Activated CD4-positive, alpha-beta T cell treated with anti-CD3 and anti-CD28 coated beads, Interleukin-2, Interleukin-6, amounts not matched to agents 100 ng/mL and 50 ng/mL, durations not matched to agents 16 hours and 8 hours (primary cell): ENCODE data around the gene RPRML.
"Not testable (repeated sequence)": the region's sequence is repeated elsewhere in the genome, so short reads cannot be mapped to it uniquely, and the experiment has no call there.

Source experiments
- DNase-seq: peaks from one replicate; pipeline ENCODE4 v3.0.0-alpha.2; 2020

Gene RPRML

DNA sequence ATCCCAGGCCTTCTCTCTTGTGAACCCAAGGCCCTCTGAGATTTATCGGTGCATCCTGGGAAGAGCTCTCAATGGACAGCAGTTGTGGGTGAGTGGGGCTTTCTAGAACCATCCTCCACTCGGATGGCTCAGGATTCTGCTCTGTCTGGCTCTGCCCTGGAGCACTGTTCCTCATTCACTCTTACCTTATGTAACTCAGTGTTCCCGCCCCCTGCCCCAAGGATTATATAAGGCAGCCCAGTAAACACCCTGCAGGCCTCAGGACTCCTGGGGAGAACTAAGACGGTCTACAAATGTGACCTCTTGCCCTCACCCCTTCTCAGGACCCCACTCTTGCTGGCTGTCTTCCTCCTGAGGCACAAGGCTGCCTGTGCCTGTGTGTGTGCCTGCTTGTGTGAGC is 3.8 kb downstream of the RPRML start:
- DNase-seq, result no peak

GRCh38 chr17:46974086-46974485 is 5.0 kb downstream of the RPRML start:
- no peak for DNase-seq

DNA sequence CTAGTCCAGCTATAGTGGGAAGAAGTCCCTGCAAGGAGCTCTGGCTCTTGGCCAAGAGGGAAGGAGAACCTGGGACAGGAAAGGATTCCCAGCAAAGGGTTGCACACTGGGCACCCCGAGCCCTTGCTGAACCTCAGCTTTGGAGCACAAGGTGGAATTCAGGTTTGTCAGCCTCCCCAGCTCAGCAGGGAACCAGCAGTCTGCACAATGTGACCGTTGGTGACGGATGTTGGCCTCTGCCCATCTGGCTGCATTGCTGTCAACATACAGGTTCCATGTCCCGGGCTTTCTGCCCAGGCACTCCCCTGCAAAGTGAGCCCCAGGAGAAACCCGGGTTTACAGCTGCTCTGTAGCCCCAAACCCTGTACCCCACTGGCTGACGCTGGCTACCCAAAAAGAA is 6.7 kb downstream of the RPRML start:
- no peak for DNase-seq

GRCh38 chr17:46971647-46972300 is 7.3 kb downstream of the RPRML start:
- DNase-seq, result no peak

DNA sequence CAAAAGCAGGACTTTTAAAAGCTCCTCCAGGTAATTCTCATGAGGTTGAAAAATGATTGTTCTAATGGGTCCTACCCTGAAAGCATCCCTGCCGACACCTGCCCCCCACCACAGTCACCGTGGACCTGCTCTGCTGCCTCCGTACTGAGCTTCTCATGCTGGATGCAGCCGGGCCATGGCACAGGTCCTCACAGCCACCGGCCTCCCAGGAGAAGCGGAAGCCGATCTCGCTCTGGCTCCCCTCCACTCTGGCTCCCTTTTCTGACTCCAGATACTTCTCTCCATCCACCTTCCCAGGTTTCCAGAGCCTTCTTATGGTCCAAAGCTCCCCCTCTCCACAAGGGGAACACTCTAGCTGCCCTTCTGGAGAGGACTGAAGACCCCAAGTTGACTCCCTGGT is 10.2 kb downstream of the RPRML start:
- no peak for DNase-seq

DNA sequence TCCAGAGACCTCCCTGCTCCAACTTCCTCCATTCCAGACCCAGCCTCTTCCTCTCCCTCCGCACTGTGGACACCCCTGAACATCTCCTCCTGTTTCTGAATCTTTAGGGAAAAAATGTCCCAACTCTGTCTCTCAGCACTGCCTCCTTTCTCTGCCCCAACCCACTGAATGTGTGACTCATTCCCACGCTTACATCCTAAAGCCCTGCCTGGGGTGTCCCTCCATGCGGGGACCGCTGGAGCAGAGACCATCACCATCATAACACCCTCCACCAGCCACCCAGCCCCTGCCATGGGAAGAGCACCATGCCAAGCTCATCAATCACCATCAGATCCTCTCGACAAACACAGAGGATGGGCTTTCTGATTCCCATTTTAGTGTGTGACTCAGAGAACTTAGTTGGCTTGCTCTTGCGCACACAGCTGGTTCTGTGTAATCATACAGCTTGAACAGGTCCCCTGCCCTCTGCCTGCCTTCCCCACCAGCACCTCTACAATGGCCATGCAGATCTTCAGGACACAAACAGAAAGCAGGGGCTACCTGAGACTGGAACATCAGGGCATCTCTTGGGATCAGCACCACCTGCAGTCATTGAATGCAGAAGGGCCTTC is 10.7 kb downstream of the RPRML start:
- no peak for DNase-seq

DNA sequence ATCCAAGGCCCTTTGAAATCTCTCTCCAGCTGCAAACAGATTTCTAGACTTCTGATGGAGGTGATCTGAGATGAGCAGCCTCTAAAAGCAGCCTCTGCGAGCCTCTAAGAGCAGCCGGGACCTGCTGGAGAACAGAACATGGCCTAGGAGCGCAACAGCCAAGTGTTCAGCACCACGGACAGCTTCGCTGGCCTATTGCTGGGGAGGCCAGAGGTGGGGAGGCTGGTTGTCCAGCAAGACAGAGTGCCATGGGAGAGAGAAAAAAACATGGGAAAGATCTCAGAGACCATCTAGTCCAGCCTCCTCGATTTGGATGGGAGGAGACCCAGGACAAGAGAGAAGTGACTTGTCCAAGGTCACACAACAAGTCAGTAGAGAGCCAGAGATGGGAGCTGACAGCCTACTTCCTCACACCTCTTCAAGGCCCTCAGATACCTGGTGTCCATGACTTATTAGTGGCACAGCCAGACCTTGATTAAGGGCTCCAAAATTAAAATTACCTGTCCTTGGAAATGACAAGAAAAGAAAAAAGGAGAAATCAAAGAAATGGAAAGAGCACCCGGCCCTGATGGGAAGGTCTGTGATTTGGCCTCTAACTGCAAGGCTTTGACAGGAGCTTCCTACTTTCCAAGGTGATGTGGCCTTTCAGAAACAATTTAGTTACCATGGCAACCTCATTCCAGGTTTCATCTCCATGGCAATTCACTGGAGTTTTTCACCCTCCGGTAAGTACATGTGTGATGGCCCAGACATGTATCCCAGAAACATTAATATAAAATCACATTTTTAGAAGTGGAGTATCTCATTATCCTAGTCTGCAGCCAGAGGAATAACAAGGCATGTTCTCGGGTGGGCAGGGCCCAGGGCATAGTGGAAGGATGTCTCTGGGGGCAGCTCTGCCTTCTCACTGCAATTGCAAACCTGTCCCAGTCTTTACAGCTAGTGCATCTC is 14.5 kb downstream of the RPRML start:
- DNase-seq, result no peak

- DNase-seq, result no peak
Measured at GRCh38 chr17:46963571-46963970, 15.5 kb downstream of the RPRML start.

DNA sequence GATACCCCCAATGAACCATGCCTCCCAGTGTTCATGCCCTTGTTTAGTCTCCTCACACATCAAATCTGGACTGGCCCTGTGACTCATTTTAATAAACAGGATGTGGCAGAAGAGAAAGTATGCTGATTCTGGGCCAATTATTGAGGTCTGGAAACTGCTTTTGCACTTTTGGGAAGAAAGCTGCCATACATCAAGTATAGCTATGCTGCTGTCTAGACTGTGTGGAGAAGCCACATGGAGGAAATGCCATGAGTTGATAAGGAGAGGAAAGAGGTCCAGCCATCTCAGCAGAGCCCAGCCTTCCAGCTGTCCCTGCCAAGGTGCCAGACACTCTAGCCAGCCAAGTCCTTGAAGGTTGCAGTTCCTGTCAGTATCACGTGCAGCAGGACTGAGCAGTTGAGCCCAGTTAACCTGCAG is 16.7 kb downstream of the RPRML start:
- DNase-seq, result peak; percentile 56

- DNase-seq, result no peak
Measured at GRCh38 chr17:46960152-46960551, 18.9 kb downstream of the RPRML start.

DNA sequence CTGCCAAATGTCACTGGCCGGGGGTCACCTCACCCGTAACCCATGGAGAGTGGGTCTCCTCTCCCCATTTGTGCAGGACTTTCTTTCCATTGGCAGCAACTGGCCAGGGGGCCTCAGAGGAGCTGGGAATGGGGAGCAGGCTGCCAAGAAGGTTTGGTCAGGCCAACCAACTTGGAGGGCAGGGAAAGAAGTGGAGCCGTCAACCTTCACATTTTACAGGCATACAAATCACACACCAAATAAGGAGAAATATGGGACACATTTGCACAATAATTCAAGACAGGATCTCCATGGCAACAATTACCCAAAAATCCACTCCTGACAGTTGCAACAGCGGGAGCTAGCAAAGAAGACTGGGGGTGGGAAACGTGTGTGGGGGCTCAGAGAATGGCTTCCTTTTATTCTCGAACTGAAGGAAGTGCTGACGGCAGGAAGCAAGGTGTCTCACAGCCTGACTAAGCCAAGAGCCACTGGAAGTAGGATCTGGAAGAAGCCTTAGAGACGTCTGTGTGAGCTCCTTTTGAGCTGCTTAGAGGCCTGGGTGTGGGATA is 20.9 kb downstream of the RPRML start:
- no peak for DNase-seq

DNA sequence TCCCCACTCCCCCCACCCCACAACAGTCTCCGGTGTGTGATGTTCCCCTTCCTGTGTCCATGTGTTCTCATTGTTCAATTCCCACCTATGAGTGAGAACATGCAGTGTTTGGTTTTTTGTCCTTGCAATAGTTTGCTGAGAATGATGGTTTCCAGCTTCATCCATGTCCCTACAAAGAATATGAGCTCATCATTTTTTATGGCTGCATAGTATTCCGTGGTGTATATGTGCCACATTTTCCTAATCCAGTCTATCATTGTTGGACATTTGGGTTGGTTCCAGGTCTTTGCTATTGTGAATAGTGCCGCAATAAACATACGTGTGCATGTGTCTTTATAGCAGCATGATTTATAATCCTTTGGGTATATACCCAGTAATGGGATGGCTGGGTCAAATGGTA is 25.9 kb downstream of the RPRML start:
- not testable (repeated sequence) for DNase-seq

GRCh38 chr17:46952115-46952514 is 26.9 kb downstream of the RPRML start:
- DNase-seq, result no peak

DNA sequence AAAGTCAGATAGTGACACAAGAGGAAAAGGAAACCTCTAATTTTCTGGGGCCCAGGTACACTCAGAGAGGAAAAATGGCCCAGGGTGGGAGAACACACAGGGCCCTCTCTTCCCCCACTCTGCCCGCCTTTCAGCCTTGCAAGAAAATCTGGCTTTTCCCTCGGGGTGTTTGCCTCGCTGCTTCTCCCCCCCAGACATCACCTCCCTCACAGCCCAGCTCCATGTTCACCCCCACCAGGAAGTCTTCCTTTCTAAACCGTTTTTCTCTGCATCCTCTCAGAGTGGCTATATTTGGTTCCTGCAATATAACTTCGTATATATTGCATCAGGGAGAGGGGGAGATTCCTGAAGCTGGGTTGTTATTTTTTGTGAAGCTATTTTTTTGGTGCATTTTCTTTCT is 27.3 kb downstream of the RPRML start:
- DNase-seq, result no peak

GRCh38 chr17:46950997-46951621 is 27.9 kb downstream of the RPRML start:
- DNase-seq, result no peak

DNA sequence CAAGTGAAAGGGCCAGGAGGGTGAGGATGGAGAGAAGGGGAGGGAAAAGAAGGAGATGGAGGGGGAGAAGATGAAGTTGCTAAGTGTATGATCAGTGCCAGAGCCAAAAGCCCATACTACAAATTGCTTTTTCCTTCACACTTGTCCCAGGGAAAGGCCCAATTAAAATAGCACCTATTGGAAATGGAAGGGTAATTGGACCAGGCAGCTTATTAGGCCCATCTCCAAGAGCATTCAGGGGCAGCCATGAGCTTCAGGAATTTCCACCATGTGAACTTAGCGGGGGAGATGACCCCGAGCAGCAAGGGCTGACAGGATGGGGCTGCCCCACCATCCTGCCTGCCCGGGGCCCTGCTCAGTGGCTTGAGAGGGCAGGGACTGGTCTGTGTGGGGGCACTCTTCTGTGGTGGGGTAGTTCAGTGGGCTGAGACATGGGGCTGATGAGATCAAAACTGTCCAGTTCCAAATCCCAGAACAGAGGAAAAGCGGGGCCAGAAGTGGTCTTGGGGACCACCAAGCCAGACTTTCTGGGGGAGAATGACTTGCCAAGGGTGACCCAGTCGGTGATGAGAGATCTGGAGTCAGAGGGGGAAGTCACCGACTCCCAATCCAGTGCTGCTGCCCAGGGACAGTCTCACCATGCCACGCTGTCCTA is 28.6 kb downstream of the RPRML start:
- no peak for DNase-seq

DNA sequence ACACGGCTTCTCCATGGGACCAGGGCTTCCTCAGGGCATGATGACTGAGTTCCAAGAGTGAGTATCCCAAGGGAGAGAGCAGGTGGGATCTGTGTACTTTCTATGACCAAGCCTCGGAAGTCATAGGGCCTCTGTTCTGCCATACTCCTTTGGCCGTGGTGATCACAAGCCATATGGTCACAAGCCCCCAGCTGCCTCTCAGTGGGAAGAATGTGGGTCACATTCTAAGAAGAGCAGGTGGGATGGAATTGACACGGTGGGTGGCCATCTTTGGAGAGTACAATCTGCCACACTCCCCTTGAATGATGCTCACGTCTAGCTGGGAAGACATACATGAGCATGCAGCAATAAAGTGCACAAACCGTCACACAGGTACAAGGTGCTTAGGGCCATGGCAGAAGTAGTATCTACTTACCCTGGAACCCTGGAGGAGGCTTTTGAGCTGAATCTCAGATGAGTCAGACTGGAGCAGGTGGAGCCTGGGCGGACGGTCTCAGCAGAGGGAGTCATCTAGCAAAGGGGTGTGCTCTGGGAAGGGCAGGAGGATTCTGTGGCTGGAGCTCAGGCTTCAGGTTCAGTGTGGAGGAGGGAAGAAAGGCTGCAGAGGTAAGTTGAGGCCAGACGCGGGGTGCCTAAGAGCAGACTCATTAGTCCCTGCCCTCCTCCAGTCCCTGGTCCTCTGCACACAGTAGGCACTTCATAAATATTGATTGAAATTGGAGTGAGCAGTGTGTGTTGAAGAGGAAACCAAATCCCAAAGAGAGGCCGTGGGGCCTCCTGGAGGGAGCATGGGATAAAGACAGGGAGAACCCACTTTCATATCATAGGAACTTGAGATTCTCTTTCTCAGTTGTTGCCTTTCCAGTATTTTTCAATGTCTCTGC is 29.5 kb downstream of the RPRML start:
- no peak for DNase-seq

- no peak for DNase-seq
Measured at GRCh38 chr17:46948544-46948943, 30.5 kb downstream of the RPRML start.

- no peak for DNase-seq
Measured at GRCh38 chr17:46947216-46947615, 31.8 kb downstream of the RPRML start.

GRCh38 chr17:46944931-46945330 is 34.1 kb downstream of the RPRML start:
- no peak for DNase-seq
